Measurements from ENCODE around the gene FGF19. TPM values are rescaled to one million over a fixed set of nuclear protein-coding genes. Genes with fewer than 3 reads are reported as not detected.
A peak's percentile ranks its signal among the peaks of the same experiment; 100 is the strongest.

Gene FGF19
- total and polyA plus RNA-seq, 7 experiments from 2014 or later: not detected

DNA sequence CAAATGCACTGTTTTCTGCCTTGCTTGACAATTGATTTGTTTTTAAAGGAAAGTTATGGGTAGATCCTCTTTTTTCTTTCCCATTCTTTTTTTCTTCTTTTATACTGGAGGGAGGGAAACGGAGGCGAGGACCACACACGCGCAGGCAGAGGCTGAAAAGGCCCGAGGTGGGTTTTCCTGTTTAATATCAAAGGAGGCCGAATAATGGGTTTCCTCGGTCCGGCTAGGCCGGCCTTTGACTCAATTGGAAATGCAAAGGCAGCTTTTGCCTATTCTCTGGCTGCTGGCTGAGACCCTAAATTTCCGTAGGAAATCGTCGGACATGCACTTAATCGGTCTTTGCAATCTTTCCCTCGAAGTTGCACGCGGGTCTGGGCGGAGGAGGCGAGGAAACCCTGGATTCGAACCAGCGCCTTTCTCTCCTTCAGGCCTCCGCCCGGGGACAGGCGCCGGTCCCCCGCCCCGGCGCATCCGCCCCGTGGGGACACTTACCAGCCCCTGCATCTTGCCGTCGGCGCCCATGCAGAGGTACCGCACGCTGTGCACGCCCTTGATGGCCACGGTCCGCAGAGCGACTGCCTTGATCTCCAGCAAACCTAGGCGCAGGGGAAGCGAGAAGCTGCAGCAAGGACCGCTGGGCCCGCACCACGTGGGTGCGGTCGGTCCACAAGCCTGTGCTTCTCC is 911 bp downstream of the FGF19 start:
- ChIA-PET CTCF (no interaction called here), POLR2A (no interaction called here)
- Histone ChIP-seq H3K36me3 (ENCODE audit: control insufficient read depth in 2 of 3, insufficient read depth in 3 of 3, low read length in 3 of 3) (no peaks in the 10 kb centered on the region), H3K9me3 (ENCODE audit: control insufficient read depth in 2 of 3, low read length in 3 of 3) (no peaks in the 10 kb centered on the region), H3K27me3 (ENCODE audit: control insufficient read depth in 2 of 2, insufficient read depth in 2 of 2, low read length in 2 of 2) (peaks cover 0 to 10% of the 10 kb centered on the region in 2 donors), H3K4me1 (ENCODE audit: control insufficient read depth in 2 of 2, insufficient read depth in 2 of 2, low read length in 2 of 2) (no peaks in the 10 kb centered on the region), H3K4me3 (ENCODE audit: low read length) (no peak overlapping the region), H3K27ac (ENCODE audit: low read depth, low read length) (no peak overlapping the region)
- no peak for DNase-seq
- peak overlapping the region in 5 of 10 donors; percentile 19 to 62 (median 36) for H3K4me3 Mint-ChIP-seq
- peaks cover 0 to 19% (median 13%) of the 10 kb centered on the region in 7 donors for H3K4me1 Mint-ChIP-seq
- peaks cover 0 to 2% (median 0%) of the 10 kb centered on the region in 11 donors for H3K9me3 Mint-ChIP-seq
- H3K27me3 Mint-ChIP-seq: peaks cover 44 to 64% (median 62%) of the 10 kb centered on the region in 5 donors
- no peak for ATAC-seq
- no peak overlapping the region for H3K27ac Mint-ChIP-seq
- intact Hi-C loops (cut with micrococcal nuclease): loop anchor here in 1 of 2 donors (10.0 kb wide), 1 partner anchor 122 kb away; no protein-coding TSS in a partner anchor
- H3K36me3 Mint-ChIP-seq: no peaks in the 10 kb centered on the region

DNA sequence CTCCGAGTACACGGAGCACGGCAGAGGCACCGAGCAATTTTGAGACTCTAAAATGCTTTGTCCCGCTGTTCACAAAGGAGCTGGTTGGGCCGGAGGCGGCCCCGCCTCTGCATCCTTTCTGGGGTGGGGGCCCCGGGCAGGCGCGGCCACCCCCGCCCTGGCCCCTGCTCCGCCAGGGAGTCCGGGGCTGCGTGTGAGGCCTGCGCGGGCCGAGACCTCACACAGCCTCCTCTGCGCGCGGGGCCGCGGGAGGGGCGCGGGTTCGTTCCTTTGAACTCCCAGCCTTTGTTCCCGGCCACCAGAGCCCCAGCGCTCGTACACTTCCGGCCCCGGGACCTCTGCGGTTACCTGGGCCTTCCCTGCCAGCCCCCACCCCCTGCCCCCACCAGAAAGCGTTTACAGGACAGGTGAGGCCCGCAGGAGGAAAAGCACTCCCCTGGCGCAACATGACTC is 1.6 kb downstream of the FGF19 start:
- intact Hi-C loops (cut with micrococcal nuclease): loop anchor here in 1 of 2 donors (10.0 kb wide), 1 partner anchor 123 kb away; no protein-coding TSS in a partner anchor
- Mint-ChIP-seq H3K4me3 (peak overlapping the region in 2 of 10 donors; percentile 33 to 62), H3K27me3 (peaks cover 41 to 65% (median 57%) of the 10 kb centered on the region in 5 donors), H3K36me3 (no peaks in the 10 kb centered on the region), H3K4me1 (peaks cover 0 to 19% (median 13%) of the 10 kb centered on the region in 7 donors), H3K9me3 (peaks cover 0 to under 1% (median 0%) of the 10 kb centered on the region in 11 donors), H3K27ac (no peak overlapping the region)
- Histone ChIP-seq H3K27me3 (ENCODE audit: control insufficient read depth in 2 of 2, insufficient read depth in 2 of 2, low read length in 2 of 2) (peaks cover 0 to 10% of the 10 kb centered on the region in 2 donors), H3K27ac (ENCODE audit: low read depth, low read length) (no peak overlapping the region), H3K9me3 (ENCODE audit: control insufficient read depth in 2 of 3, low read length in 3 of 3) (no peaks in the 10 kb centered on the region), H3K36me3 (ENCODE audit: control insufficient read depth in 2 of 3, insufficient read depth in 3 of 3, low read length in 3 of 3) (no peaks in the 10 kb centered on the region), H3K4me3 (ENCODE audit: low read length) (no peak overlapping the region), H3K4me1 (ENCODE audit: control insufficient read depth in 2 of 2, insufficient read depth in 2 of 2, low read length in 2 of 2) (no peaks in the 10 kb centered on the region)
- ChIA-PET CTCF (no interaction called here), POLR2A (no interaction called here)
- DNase-seq (no peak), ATAC-seq (no peak)

- no peak overlapping the region for H3K27ac ChIP-seq (ENCODE audit: low read depth, low read length)
- no peak overlapping the region for H3K4me3 ChIP-seq (ENCODE audit: low read length)
- no peaks in the 10 kb centered on the region for H3K36me3 ChIP-seq (ENCODE audit: control insufficient read depth in 2 of 3, insufficient read depth in 3 of 3, low read length in 3 of 3)
- Mint-ChIP-seq H3K27ac (no peak overlapping the region), H3K9me3 (no peaks in the 10 kb centered on the region), H3K36me3 (no peaks in the 10 kb centered on the region), H3K27me3 (peaks cover 35 to 62% (median 55%) of the 10 kb centered on the region in 5 donors), H3K4me3 (peak overlapping the region in 1 of 10 donors; percentile 51), H3K4me1 (peaks cover 0 to 16% (median 7%) of the 10 kb centered on the region in 7 donors)
- no peaks in the 10 kb centered on the region for H3K4me1 ChIP-seq (ENCODE audit: control insufficient read depth in 2 of 2, insufficient read depth in 2 of 2, low read length in 2 of 2)
- no peak for DNase-seq
- ATAC-seq: no peak
- no peaks in the 10 kb centered on the region for H3K9me3 ChIP-seq (ENCODE audit: control insufficient read depth in 2 of 3, low read length in 3 of 3)
- ChIA-PET POLR2A (no interaction called here), CTCF (no interaction called here)
- H3K27me3 ChIP-seq (ENCODE audit: control insufficient read depth in 2 of 2, insufficient read depth in 2 of 2, low read length in 2 of 2): peaks cover 0 to 10% of the 10 kb centered on the region in 2 donors
- intact Hi-C loops (cut with micrococcal nuclease): loop anchor here in 1 of 2 donors (10.0 kb wide), 1 partner anchor 124 kb away; no protein-coding TSS in a partner anchor
Observed at GRCh38 chr11:69700278-69701140, 3.3 kb downstream of the FGF19 start.

DNA sequence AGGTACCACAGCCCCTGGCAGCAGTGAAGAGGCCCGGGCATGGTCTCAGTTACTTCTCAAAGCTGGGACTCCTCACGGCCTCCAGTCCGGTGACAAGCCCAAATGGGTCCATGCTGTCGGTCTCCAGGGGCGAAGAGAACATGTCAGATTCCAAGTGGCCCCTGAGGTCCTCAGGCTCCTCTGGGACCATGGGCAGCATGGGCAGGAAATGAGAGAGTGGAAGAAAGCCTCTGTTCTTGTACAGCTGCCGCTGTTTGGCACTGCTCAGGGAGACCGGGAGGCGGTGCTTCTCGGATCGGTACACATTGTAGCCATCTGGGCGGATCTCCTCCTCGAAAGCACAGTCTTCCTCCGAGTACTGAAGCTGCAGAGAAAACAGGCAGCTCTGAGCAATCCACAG is 4.6 kb downstream of the FGF19 start:
- Mint-ChIP-seq H3K27ac (no peak overlapping the region), H3K36me3 (no peaks in the 10 kb centered on the region), H3K4me3 (no peak overlapping the region), H3K9me3 (no peaks in the 10 kb centered on the region), H3K27me3 (peaks cover 34 to 65% (median 47%) of the 10 kb centered on the region in 5 donors), H3K4me1 (peaks cover 0 to 10% (median 3%) of the 10 kb centered on the region in 7 donors)
- intact Hi-C loops (cut with micrococcal nuclease): no loop called here
- ATAC-seq (no peak), DNase-seq (no peak)
- ChIA-PET CTCF (no interaction called here), POLR2A (no interaction called here)
- Histone ChIP-seq H3K36me3 (ENCODE audit: control insufficient read depth in 2 of 3, insufficient read depth in 3 of 3, low read length in 3 of 3) (no peaks in the 10 kb centered on the region), H3K27me3 (ENCODE audit: control insufficient read depth in 2 of 2, insufficient read depth in 2 of 2, low read length in 2 of 2) (peaks cover 0 to 3% of the 10 kb centered on the region in 2 donors), H3K4me1 (ENCODE audit: control insufficient read depth in 2 of 2, insufficient read depth in 2 of 2, low read length in 2 of 2) (no peaks in the 10 kb centered on the region), H3K9me3 (ENCODE audit: control insufficient read depth in 2 of 3, low read length in 3 of 3) (no peaks in the 10 kb centered on the region), H3K27ac (ENCODE audit: low read depth, low read length) (no peak overlapping the region), H3K4me3 (ENCODE audit: low read length) (no peak overlapping the region)

DNA sequence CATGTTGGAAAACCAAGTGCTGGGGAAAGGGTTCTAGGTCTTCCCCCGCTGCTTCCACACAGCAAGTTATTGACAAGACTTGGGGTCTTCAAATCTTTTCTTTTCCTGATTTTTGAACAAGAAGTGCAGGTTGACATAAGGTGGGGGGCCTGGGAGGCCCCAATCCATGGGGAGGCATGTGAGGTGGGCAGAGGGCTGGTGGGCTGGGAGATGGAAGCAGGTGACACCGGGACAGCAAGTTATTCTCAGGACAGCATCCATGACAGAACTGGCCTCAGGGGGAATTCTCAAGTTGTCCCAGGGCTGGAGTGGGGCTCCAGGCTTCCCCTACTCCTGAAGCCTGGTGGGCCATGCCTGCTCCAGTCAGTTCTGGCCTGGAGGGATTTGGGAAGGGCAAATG is 5.5 kb downstream of the FGF19 start:
- H3K27ac ChIP-seq (ENCODE audit: low read depth, low read length): no peak overlapping the region
- intact Hi-C loops (cut with micrococcal nuclease): no loop called here
- Mint-ChIP-seq H3K9me3 (no peaks in the 10 kb centered on the region), H3K4me1 (peaks cover 0 to 10% (median 3%) of the 10 kb centered on the region in 7 donors), H3K27ac (no peak overlapping the region), H3K36me3 (no peaks in the 10 kb centered on the region), H3K4me3 (no peak overlapping the region), H3K27me3 (peaks cover 35 to 69% (median 55%) of the 10 kb centered on the region in 5 donors)
- no peaks in the 10 kb centered on the region for H3K9me3 ChIP-seq (ENCODE audit: control insufficient read depth in 2 of 3, low read length in 3 of 3)
- ATAC-seq: no peak
- H3K4me3 ChIP-seq (ENCODE audit: low read length): no peak overlapping the region
- no peaks in the 10 kb centered on the region for H3K4me1 ChIP-seq (ENCODE audit: control insufficient read depth in 2 of 2, insufficient read depth in 2 of 2, low read length in 2 of 2)
- ChIA-PET CTCF (no interaction called here), POLR2A (no interaction called here)
- H3K27me3 ChIP-seq (ENCODE audit: control insufficient read depth in 2 of 2, insufficient read depth in 2 of 2, low read length in 2 of 2): peaks cover 0 to 3% of the 10 kb centered on the region in 2 donors
- no peak for DNase-seq
- no peaks in the 10 kb centered on the region for H3K36me3 ChIP-seq (ENCODE audit: control insufficient read depth in 2 of 3, insufficient read depth in 3 of 3, low read length in 3 of 3)

DNA sequence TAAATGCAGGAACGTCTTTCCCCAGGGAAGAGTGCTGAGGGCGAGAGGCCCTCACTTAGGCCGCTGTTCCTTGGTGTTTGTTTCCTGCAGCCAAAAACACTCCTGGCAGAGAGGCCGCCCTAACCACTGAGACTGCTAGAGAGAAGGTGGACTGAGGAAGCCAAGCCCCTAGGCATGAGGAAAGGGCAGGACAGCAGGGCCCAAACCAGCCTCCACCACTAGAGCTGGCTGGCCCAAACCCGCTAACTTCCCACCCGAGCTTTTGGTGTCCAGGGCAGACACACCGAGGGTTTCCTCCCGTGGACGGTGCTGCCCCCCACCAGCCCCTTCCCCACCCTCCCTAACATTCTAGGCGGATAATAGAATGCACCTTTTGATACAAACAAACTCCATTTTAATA is 6.0 kb downstream of the FGF19 start:
- no peak overlapping the region for H3K4me3 ChIP-seq (ENCODE audit: low read length)
- H3K4me1 Mint-ChIP-seq: peaks cover 0 to 9% (median 0%) of the 10 kb centered on the region in 7 donors
- no peak overlapping the region for H3K4me3 Mint-ChIP-seq
- H3K27ac Mint-ChIP-seq: no peak overlapping the region
- H3K9me3 ChIP-seq (ENCODE audit: control insufficient read depth in 2 of 3, low read length in 3 of 3): no peaks in the 10 kb centered on the region
- H3K36me3 Mint-ChIP-seq: no peaks in the 10 kb centered on the region
- POLR2A ChIA-PET: no interaction called here
- H3K27ac ChIP-seq (ENCODE audit: low read depth, low read length): no peak overlapping the region
- H3K27me3 ChIP-seq (ENCODE audit: control insufficient read depth in 2 of 2, insufficient read depth in 2 of 2, low read length in 2 of 2): peaks cover 0 to 3% of the 10 kb centered on the region in 2 donors
- CTCF ChIA-PET: no interaction called here
- no peaks in the 10 kb centered on the region for H3K36me3 ChIP-seq (ENCODE audit: control insufficient read depth in 2 of 3, insufficient read depth in 3 of 3, low read length in 3 of 3)
- no peaks in the 10 kb centered on the region for H3K4me1 ChIP-seq (ENCODE audit: control insufficient read depth in 2 of 2, insufficient read depth in 2 of 2, low read length in 2 of 2)
- no peaks in the 10 kb centered on the region for H3K9me3 Mint-ChIP-seq
- peaks cover 31 to 69% (median 51%) of the 10 kb centered on the region in 5 donors for H3K27me3 Mint-ChIP-seq
- ATAC-seq (no peak), DNase-seq (no peak)
- intact Hi-C loops (cut with micrococcal nuclease): no loop called here

Measured in naive thymus-derived CD4-positive, alpha-beta T cell (primary cell).